HG03095 (cell line): ENCODE measurements around the gene ELK3.
A peak's percentile ranks its signal among the peaks of the same experiment; 100 is the strongest.

Experiments used
- ATAC-seq: cut with Tn5 transposase; IDR thresholded peaks from one replicate; pipeline ENCODE4 v1.9.1; 2021; ENCODE audit warnings: moderate library complexity; ENCODE audit not compliant: unreplicated experiment

The ELK3 gene

GRCh38 chr12:96256672-96257361 lies 62.6 kb downstream of the ELK3 start:
- no peak for ATAC-seq

- no peak for ATAC-seq
These were observed 63.5 kb downstream of the ELK3 start for GRCh38 chr12:96257550-96258103.

GRCh38 chr12:96258104-96258961 lies 64.2 kb downstream of the ELK3 start:
- ATAC-seq = no peak

GRCh38 chr12:96260231-96260630 lies 66.1 kb downstream of the ELK3 start:
- ATAC-seq = no peak

GRCh38 chr12:96260644-96261043 lies 66.5 kb downstream of the ELK3 start:
- no peak for ATAC-seq

GRCh38 chr12:96261557-96261956 lies 67.4 kb downstream of the ELK3 start:
- ATAC-seq = no peak

- ATAC-seq = no peak
These were observed 69.3 kb downstream of the ELK3 start for GRCh38 chr12:96263449-96263902.

- ATAC-seq = no peak
These were observed 71.2 kb downstream of the ELK3 start for GRCh38 chr12:96265400-96265799.

GRCh38 chr12:96265836-96266235 lies 71.7 kb downstream of the ELK3 start:
- no peak for ATAC-seq

- no peak for ATAC-seq
These were observed 72.1 kb downstream of the ELK3 start for GRCh38 chr12:96266238-96266637.

GRCh38 chr12:96271469-96272199 lies 77.5 kb downstream of the ELK3 start:
- ATAC-seq = no peak

- ATAC-seq = peak; percentile 60
These were observed 80.2 kb downstream of the ELK3 start for GRCh38 chr12:96274331-96274730.

- no peak for ATAC-seq
These were observed 91.0 kb downstream of the ELK3 start for GRCh38 chr12:96285158-96285557.

- ATAC-seq = no peak
These were observed 94.9 kb downstream of the ELK3 start for GRCh38 chr12:96289067-96289466.

- ATAC-seq = no peak
These were observed 98.9 kb downstream of the ELK3 start for GRCh38 chr12:96293093-96293492.

- no peak for ATAC-seq
These were observed 100.7 kb downstream of the ELK3 start for GRCh38 chr12:96294831-96295230.

GRCh38 chr12:96295532-96296160 lies 101.5 kb downstream of the ELK3 start:
- no peak for ATAC-seq

GRCh38 chr12:96297504-96297903 lies 103.3 kb downstream of the ELK3 start:
- no peak for ATAC-seq

- ATAC-seq = no peak
These were observed 105.9 kb downstream of the ELK3 start for GRCh38 chr12:96300064-96300463.

- ATAC-seq = no peak
These were observed 107.6 kb downstream of the ELK3 start for GRCh38 chr12:96301732-96302131.
